ENCODE measurements around the gene IWS1.

IWS1 gene

GRCh38 chr2:127498386-127498785, 27.9 kb downstream of the IWS1 start:
- FAIRE-seq, result no peak
- DNase-seq (ENCODE audit: low spot score), result no peak

- FAIRE-seq (no peak), DNase-seq (ENCODE audit: low spot score) (no peak)
Measured at GRCh38 chr2:127490283-127490682, 36.0 kb downstream of the IWS1 start.

- DNase-seq (ENCODE audit: low spot score), result no peak
- no peak for FAIRE-seq
Measured at GRCh38 chr2:127486247-127487058, 39.8 kb downstream of the IWS1 start.

GRCh38 chr2:127485694-127486071, 40.6 kb downstream of the IWS1 start:
- no peak for DNase-seq (ENCODE audit: low spot score)
- FAIRE-seq, result no peak

GRCh38 chr2:127485051-127485693, 41.1 kb downstream of the IWS1 start:
- FAIRE-seq, result no peak
- DNase-seq (ENCODE audit: low spot score), result no peak

GRCh38 chr2:127482031-127482430, 44.3 kb downstream of the IWS1 start:
- FAIRE-seq, result no peak

GRCh38 chr2:127479866-127480743, 46.2 kb downstream of the IWS1 start:
- DNase-seq (ENCODE audit: low spot score), result no peak
- FAIRE-seq, result no peak

More at GRCh38 chr2:127482031-127482430, 44.3 kb downstream of the IWS1 start:
- DNase-seq (ENCODE audit: low spot score), result no peak

GRCh38 chr2:127479219-127479825, 47.0 kb downstream of the IWS1 start:
- DNase-seq (ENCODE audit: low spot score), result peak; percentile 58
- FAIRE-seq, result no peak

GRCh38 chr2:127475788-127476187, 50.5 kb downstream of the IWS1 start:
- FAIRE-seq, result no peak

GRCh38 chr2:127472268-127472667, 54.0 kb downstream of the IWS1 start:
- no peak for FAIRE-seq
- no peak for DNase-seq (ENCODE audit: low spot score)

More at GRCh38 chr2:127475788-127476187, 50.5 kb downstream of the IWS1 start:
- DNase-seq (ENCODE audit: low spot score), result no peak

- FAIRE-seq (no peak), DNase-seq (ENCODE audit: low spot score) (no peak)
Measured at GRCh38 chr2:127471286-127471988, 54.9 kb downstream of the IWS1 start.

GRCh38 chr2:127469974-127470373, 56.3 kb downstream of the IWS1 start:
- no peak for DNase-seq (ENCODE audit: low spot score)
- FAIRE-seq, result no peak

- no peak for FAIRE-seq
- no peak for DNase-seq (ENCODE audit: low spot score)
Measured at GRCh38 chr2:127469051-127469450, 57.2 kb downstream of the IWS1 start.

GRCh38 chr2:127465258-127465657, 61.0 kb downstream of the IWS1 start:
- no peak for FAIRE-seq
- DNase-seq (ENCODE audit: low spot score), result no peak

GRCh38 chr2:127464470-127465257, 61.6 kb downstream of the IWS1 start:
- no peak for FAIRE-seq
- no peak for DNase-seq (ENCODE audit: low spot score)

GRCh38 chr2:127463155-127463991, 62.9 kb downstream of the IWS1 start:
- DNase-seq (ENCODE audit: low spot score) (no peak), FAIRE-seq (no peak)

- DNase-seq (ENCODE audit: low spot score), result no peak
- no peak for FAIRE-seq
Measured at GRCh38 chr2:127462461-127462860, 63.8 kb downstream of the IWS1 start.

- FAIRE-seq, result no peak
- no peak for DNase-seq (ENCODE audit: low spot score)
Measured at GRCh38 chr2:127456960-127457359, 69.3 kb downstream of the IWS1 start.

Measured in urothelium cell line (cell line).